ENCODE data around the gene KIAA0040. TPM values are rescaled to one million over a fixed set of nuclear protein-coding genes. Genes with fewer than 3 reads are reported as not detected.

The KIAA0040 gene
- total and polyA plus RNA-seq, 2 experiments from 2014 or later: 0.04 to 0.22 TPM

- Histone ChIP-seq H3K9ac (no peak overlapping the region), H3K9me3 (ENCODE audit: low read depth) (no peaks in the 10 kb centered on the region), H3K27me3 (replicated peaks; ENCODE audit: insufficient read depth) (no peaks in the 10 kb centered on the region), H3K9me2 (ENCODE audit: insufficient read depth) (no peaks in the 10 kb centered on the region), H3K36me3 (ENCODE audit: low read depth) (no peaks in the 10 kb centered on the region), H3K4me2 (ENCODE audit: unreplicated experiment) (peak overlapping the region; percentile 54), H3K27ac (peak overlapping the region; percentile 32), H3F3A (ENCODE audit: insufficient read depth) (peaks cover 21% of the 10 kb centered on the region), H4K20me1 (ENCODE audit: insufficient read depth) (no peaks in the 10 kb centered on the region), H3K79me2 (ENCODE audit: insufficient read depth) (no peaks in the 10 kb centered on the region), H3K4me1 (ENCODE audit: insufficient read depth) (peaks cover 40% of the 10 kb centered on the region), H3K4me3 (peak overlapping the region; percentile 41; the same call in 1 of the 2 replicates), H2AFZ (peak overlapping the region; percentile 45)
- peak; percentile 77 for DNase-seq
- TF ChIP-seq EZH2phosphoT487 (IDR thresholded peaks at IDR 0.05; ENCODE audit: insufficient read depth, low read depth) (no peak), EZH2 (IDR thresholded peaks at IDR 0.05; ENCODE audit: insufficient read depth, poor library complexity, severe bottlenecking) (no peak)
- 0 to 3% methylated on average over 1 of the region's 1 CpG for WGBS, 2 experiments (ENCODE audit: low coverage in 1 of 2, low lambda C conversion rate in 2 of 2, missing lambda C conversion rate in 2 of 2)
- in situ Hi-C loops (cut with MboI): loop anchor here (25.0 kb wide), 1 partner anchor 370 kb away; no protein-coding TSS in a partner anchor
These were observed 60.1 kb downstream of the KIAA0040 start for GRCh38 chr1:175132436-175132835.

- in situ Hi-C loops (cut with MboI): loop anchor here (25.0 kb wide), 1 partner anchor 369 kb away; no protein-coding TSS in a partner anchor
- WGBS, 2 experiments (ENCODE audit: low coverage in 1 of 2, low lambda C conversion rate in 2 of 2, missing lambda C conversion rate in 2 of 2): 12 to 15% methylated on average over 1 of the region's 1 CpG
These were observed 61.5 kb downstream of the KIAA0040 start for GRCh38 chr1:175131095-175131494.

DNA sequence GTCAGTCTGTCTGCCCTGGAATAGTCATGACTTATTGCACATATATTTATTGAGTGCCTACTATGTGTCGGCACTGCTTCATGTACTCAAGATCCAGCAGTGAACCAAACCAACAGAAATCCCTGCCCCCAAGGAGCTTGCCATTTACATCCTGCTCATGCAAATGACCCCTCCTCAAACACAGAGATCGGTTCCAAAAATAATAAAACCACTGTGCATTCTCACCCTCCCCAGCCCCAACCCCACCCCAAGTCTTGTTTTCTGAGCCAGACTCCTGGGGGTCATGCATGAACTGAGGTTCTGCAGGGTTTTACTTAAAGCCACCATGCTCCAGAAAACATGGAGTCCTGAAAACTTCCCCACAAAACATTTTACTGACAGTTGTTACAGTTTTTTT lies 61.9 kb downstream of the KIAA0040 start:
- H3K9me3 ChIP-seq (ENCODE audit: low read depth): no peaks in the 10 kb centered on the region
- peaks cover 21% of the 10 kb centered on the region for H3F3A ChIP-seq (ENCODE audit: insufficient read depth)
- peaks cover 40% of the 10 kb centered on the region for H3K4me1 ChIP-seq (ENCODE audit: insufficient read depth)
- no peak for DNase-seq
- H2AFZ ChIP-seq: no peak overlapping the region
- H3K4me2 ChIP-seq (ENCODE audit: unreplicated experiment): no peak overlapping the region
- WGBS, 2 experiments (ENCODE audit: low coverage in 1 of 2, low lambda C conversion rate in 2 of 2, missing lambda C conversion rate in 2 of 2): 61 to 79% methylated on average over 2 of the region's 2 CpGs
- no peak overlapping the region for H3K4me3 ChIP-seq
- no peaks in the 10 kb centered on the region for H3K27me3 ChIP-seq (replicated peaks; ENCODE audit: insufficient read depth)
- TF ChIP-seq EZH2phosphoT487 (IDR thresholded peaks at IDR 0.05; ENCODE audit: insufficient read depth, low read depth): no peak
- no peak for TF ChIP-seq EZH2 (IDR thresholded peaks at IDR 0.05; ENCODE audit: insufficient read depth, poor library complexity, severe bottlenecking)
- 0 out of 2 replicates have a peak overlapping the region, but pooled peaks have one; percentile 26 for H3K27ac ChIP-seq
- H3K9ac ChIP-seq: no peak overlapping the region
- H3K36me3 ChIP-seq (ENCODE audit: low read depth): no peaks in the 10 kb centered on the region
- in situ Hi-C loops (cut with MboI): loop anchor here (25.0 kb wide), 1 partner anchor 368 kb away; no protein-coding TSS in a partner anchor
- no peaks in the 10 kb centered on the region for H3K79me2 ChIP-seq (ENCODE audit: insufficient read depth)
- no peaks in the 10 kb centered on the region for H4K20me1 ChIP-seq (ENCODE audit: insufficient read depth)
- H3K9me2 ChIP-seq (ENCODE audit: insufficient read depth): no peaks in the 10 kb centered on the region

More at GRCh38 chr1:175131095-175131494, 61.5 kb downstream of the KIAA0040 start:
- Histone ChIP-seq H3K36me3 (ENCODE audit: low read depth) (no peaks in the 10 kb centered on the region), H3F3A (ENCODE audit: insufficient read depth) (peaks cover 21% of the 10 kb centered on the region), H3K4me1 (ENCODE audit: insufficient read depth) (peaks cover 40% of the 10 kb centered on the region), H3K9me3 (ENCODE audit: low read depth) (no peaks in the 10 kb centered on the region), H3K27ac (peak overlapping the region; percentile 26; the same call in 1 of the 2 replicates), H4K20me1 (ENCODE audit: insufficient read depth) (no peaks in the 10 kb centered on the region), H2AFZ (no peak overlapping the region), H3K27me3 (replicated peaks; ENCODE audit: insufficient read depth) (no peaks in the 10 kb centered on the region), H3K9me2 (ENCODE audit: insufficient read depth) (no peaks in the 10 kb centered on the region), H3K4me2 (ENCODE audit: unreplicated experiment) (no peak overlapping the region), H3K79me2 (ENCODE audit: insufficient read depth) (no peaks in the 10 kb centered on the region), H3K9ac (no peak overlapping the region), H3K4me3 (no peak overlapping the region)
- DNase-seq: peak; percentile 48
- TF ChIP-seq EZH2phosphoT487 (IDR thresholded peaks at IDR 0.05; ENCODE audit: insufficient read depth, low read depth) (no peak), EZH2 (IDR thresholded peaks at IDR 0.05; ENCODE audit: insufficient read depth, poor library complexity, severe bottlenecking) (no peak)

- no peak overlapping the region for H3K27ac ChIP-seq
- DNase-seq: no peak
These were observed 62.5 kb downstream of the KIAA0040 start for GRCh38 chr1:175129997-175130648.

More at GRCh38 chr1:175129997-175130648, 62.5 kb downstream of the KIAA0040 start:
- Histone ChIP-seq H4K20me1 (ENCODE audit: insufficient read depth) (no peaks in the 10 kb centered on the region), H3K4me1 (ENCODE audit: insufficient read depth) (peaks cover 40% of the 10 kb centered on the region), H3K4me2 (ENCODE audit: unreplicated experiment) (no peak overlapping the region), H3K36me3 (ENCODE audit: low read depth) (no peaks in the 10 kb centered on the region), H3K9ac (no peak overlapping the region), H3F3A (ENCODE audit: insufficient read depth) (peaks cover 21% of the 10 kb centered on the region), H3K4me3 (no peak overlapping the region), H3K9me3 (ENCODE audit: low read depth) (no peaks in the 10 kb centered on the region), H3K9me2 (ENCODE audit: insufficient read depth) (no peaks in the 10 kb centered on the region), H3K27me3 (replicated peaks; ENCODE audit: insufficient read depth) (no peaks in the 10 kb centered on the region), H3K79me2 (ENCODE audit: insufficient read depth) (no peaks in the 10 kb centered on the region), H2AFZ (no peak overlapping the region)
- WGBS, 2 experiments (ENCODE audit: low coverage in 1 of 2, low lambda C conversion rate in 2 of 2, missing lambda C conversion rate in 2 of 2): 44 to 50% methylated on average over 5 of the region's 5 CpGs
- in situ Hi-C loops (cut with MboI): loop anchor here (25.0 kb wide), 1 partner anchor 368 kb away; no protein-coding TSS in a partner anchor
- TF ChIP-seq EZH2phosphoT487 (IDR thresholded peaks at IDR 0.05; ENCODE audit: insufficient read depth, low read depth) (no peak), EZH2 (IDR thresholded peaks at IDR 0.05; ENCODE audit: insufficient read depth, poor library complexity, severe bottlenecking) (no peak)

Data from GM23248 (cell line).